Subcutaneous abdominal adipose tissue (tissue), 5 donors: ENCODE results near the gene ST6GALNAC2.

Experiments used
- H3K27ac ChIP-seq: one replicate; pipeline ENCODE4 v1.7.0; 2013; ENCODE audit warnings: low read depth, mild to moderate bottlenecking, inconsistent platforms, low read length, moderate library complexity
- H3K27me3 ChIP-seq, 5 donors: one replicate each; pipeline ENCODE4 v1.7.0; 2013; ENCODE audit warnings: low read length in 5 of 5, inconsistent platforms in 1 of 5; ENCODE audit not compliant: control insufficient read depth in 5 of 5, insufficient read depth in 4 of 5
- H3K36me3 ChIP-seq, 5 donors: one replicate each; pipeline ENCODE4 v1.7.0; 2013; ENCODE audit warnings: low read length in 5 of 5; ENCODE audit not compliant: control insufficient read depth in 5 of 5, insufficient read depth in 5 of 5
- H3K4me1 ChIP-seq, 5 donors: one replicate each; pipeline ENCODE4 v1.7.0; 2013; ENCODE audit warnings: low read length in 5 of 5, mild to moderate bottlenecking in 3 of 5, moderate library complexity in 1 of 5; ENCODE audit not compliant: control insufficient read depth in 5 of 5, insufficient read depth in 5 of 5
- H3K4me3 ChIP-seq, 5 donors: one replicate each; pipeline ENCODE4 v1.7.0; 2013; ENCODE audit warnings: low read length in 5 of 5, low read depth in 1 of 5
- H3K9ac ChIP-seq, 5 donors: one replicate each; pipeline ENCODE4 v1.7.0; 2013; ENCODE audit warnings: low read length in 5 of 5, mild to moderate bottlenecking in 4 of 5, moderate library complexity in 3 of 5
- H3K9me3 ChIP-seq, 5 donors: one replicate each; pipeline ENCODE4 v1.7.0; 2013; ENCODE audit warnings: low read length in 5 of 5; ENCODE audit not compliant: control insufficient read depth in 5 of 5
- donor health status: healthy.
- donor health status: healthy.
- donor health status: healthy.
- donor health status: healthy.
- donor health status: healthy.

ST6GALNAC2 gene

DNA sequence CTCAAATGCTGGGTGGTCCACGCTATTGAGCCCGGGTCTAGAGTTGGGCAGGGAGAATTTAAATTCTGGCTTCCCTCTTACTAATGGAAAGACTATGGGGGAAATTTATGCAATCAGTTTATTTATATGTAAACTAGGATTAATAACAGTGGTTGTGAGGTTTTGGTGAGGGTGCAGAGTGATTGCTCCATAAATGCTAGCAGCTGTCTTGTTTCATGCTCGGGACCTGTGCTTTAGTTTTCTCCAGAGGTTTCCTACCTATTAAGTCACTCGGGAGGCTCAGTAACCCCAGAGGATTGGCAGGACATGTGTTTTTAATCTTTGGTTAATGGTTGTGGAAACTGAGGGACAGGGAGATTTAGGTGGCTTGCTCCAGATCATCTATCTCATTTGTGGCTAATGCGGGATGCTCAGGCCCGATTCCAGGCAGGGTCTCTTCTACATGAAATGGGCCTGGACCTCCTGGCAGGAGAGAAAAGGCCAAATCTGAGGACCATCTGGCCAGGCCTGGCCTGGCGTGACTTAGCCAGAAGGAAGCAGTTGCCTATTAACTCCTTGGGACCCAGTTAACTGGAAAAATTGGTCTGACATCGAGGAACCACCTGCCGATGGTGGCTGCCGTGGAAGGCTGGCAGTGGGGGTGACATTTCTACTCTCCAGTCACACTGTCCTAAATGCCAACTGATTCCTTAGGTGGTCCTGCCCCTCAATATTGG lies 43.8 kb downstream of the ST6GALNAC2 start:
- no peak overlapping the region for H3K4me3 ChIP-seq
- no peak overlapping the region for H3K9ac ChIP-seq
- peaks cover 0 to 4% (median 0%) of the 10 kb centered on the region in 5 donors for H3K27me3 ChIP-seq
- H3K27ac ChIP-seq = no peak overlapping the region
- H3K36me3 ChIP-seq = no peaks in the 10 kb centered on the region
- H3K9me3 ChIP-seq = no peaks in the 10 kb centered on the region
- H3K4me1 ChIP-seq = peaks cover 9 to 69% (median 56%) of the 10 kb centered on the region in 5 donors

DNA sequence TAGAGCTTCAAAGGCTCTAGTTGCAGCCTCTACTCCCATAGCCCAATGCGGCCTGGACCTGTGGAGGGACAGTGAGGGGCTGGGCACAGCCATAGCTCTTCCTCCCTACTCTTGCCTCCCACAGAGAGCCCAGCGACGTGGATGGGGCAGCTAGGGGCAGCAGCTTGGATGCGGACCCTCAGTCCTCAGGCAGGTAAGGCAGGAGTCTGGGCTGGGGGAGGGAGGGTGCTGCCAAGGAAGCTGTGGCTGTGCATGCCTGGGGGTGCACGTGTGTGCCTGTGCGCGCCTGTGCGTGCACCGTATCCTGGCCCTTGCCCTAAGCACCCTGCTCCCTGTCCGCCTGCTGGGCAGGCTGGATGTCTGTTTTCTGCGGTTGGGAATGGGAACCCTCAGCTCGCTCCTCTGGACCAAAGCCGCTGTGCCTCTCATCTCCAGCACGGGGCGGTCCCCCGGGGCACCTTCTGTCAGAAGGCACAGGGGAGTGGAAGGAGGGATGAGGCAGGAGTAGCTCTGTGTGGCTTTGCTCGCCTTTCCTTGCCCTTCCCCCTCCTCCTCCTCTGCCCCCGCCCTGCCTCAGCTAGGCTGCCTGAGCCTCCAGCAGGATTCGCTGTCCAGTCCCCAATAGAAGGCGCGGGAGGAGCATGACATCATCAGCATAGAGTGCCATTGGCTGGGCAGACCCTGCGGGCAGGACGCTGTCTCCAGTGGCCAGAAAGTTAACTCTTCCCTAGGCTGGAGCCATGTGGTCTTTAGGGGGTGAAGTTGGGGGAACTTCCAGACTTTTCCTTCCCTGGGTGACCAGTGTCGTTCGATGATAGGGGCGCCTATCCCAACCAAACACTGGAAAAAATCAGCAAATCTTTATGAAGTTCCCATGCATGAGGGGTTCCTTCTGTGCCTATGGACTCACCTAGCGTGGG lies 45.0 kb downstream of the ST6GALNAC2 start:
- Histone ChIP-seq H3K9me3 (no peaks in the 10 kb centered on the region), H3K4me3 (peak overlapping the region; percentile 59 to 70 (median 67)), H3K36me3 (no peaks in the 10 kb centered on the region), H3K27ac (no peak overlapping the region), H3K27me3 (peaks cover 0 to 4% (median 0%) of the 10 kb centered on the region in 5 donors), H3K4me1 (peaks cover 10 to 75% (median 65%) of the 10 kb centered on the region in 5 donors), H3K9ac (peak overlapping the region in 2 of 5 donors; percentile 64 to 72)

DNA sequence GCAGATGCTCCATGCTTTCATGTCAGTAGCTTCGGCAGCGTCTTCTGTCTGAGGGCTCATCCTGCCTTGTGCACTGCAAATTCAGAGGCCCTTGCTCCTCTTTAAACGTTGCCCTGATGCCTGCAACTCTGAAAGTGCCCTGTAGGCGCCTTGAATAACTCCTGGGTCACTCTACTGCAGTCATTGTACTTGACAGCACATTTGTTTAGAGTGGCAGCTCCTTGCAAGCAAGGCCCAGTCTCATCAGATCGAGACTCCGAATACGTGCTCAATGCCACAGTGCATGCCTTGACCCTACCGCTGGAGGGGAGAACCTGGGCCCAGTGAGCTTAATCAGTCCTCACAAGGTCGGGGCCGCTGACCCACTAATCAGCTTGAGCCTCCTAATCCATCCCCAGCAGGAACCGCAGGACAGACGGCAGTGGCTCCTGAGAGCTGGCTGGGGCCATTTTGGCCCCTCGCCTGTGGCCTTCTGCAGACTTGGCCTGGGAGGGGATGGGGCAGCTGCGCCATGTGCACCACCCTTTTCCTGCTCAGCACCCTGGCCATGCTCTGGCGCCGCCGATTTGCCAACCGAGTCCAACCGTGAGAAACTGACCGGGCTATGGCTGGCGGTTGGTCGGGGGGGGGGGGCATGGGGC lies 45.9 kb downstream of the ST6GALNAC2 start, which contains the start of gene PRCD:
Gene PRCD (plus strand): TSS at position 414 of the 641 bp plus-strand sequence. CDS start 98 bp downstream, at position 512.
- H3K27ac ChIP-seq = peak within 1 kb of the TSS; percentile 41

DNA sequence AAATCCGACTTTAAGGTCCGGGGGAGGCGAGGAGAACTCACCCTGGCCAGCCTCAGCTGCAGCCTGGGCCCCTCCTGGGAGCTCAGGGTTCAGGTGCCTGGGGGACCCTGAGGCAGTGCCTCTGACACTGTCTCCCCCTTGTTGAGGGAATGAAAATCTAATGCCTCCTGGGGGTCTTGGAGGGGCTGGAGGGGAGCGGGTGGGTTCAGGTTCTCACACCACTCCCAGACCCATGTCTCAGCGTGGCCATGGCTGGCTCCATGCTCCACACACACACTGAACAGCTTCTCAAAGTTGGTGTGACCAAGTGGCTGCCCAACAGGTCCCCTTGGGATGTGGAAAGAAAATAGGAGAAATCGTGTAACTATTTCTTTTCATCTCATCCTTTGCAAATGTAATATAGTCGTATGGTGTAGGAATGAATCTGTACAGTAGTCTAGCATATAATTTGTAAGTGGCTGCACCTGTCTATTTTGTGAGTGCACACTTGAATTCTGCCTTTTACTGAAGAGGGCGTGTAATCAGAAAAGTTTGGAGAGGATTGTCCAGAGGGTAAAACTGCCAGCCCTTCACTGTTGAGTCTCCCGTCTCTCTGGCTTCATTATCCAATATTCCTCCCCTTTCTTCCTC lies 46.6 kb downstream of the ST6GALNAC2 start:
- Histone ChIP-seq H3K9ac (peak overlapping the region in 2 of 5 donors; percentile 60 to 71), H3K9me3 (no peaks in the 10 kb centered on the region), H3K4me3 (peak overlapping the region in 3 of 5 donors; percentile 59 to 67 (median 66)), H3K36me3 (no peaks in the 10 kb centered on the region), H3K27ac (peak overlapping the region; percentile 41), H3K4me1 (peaks cover 9 to 73% (median 69%) of the 10 kb centered on the region in 5 donors), H3K27me3 (peaks cover 0 to 4% (median 0%) of the 10 kb centered on the region in 5 donors)

More for the DNA sequence above, 45.9 kb downstream of the ST6GALNAC2 start, which contains the start of gene PRCD:
- H3K9ac ChIP-seq = peak within 1 kb of the TSS in 2 of 5 donors; percentile 71 to 72
- H3K27me3 ChIP-seq = peaks cover 0 to 4% (median 0%) of the 10 kb centered on the region in 5 donors
- H3K9me3 ChIP-seq = no peaks in the 10 kb centered on the region
- H3K36me3 ChIP-seq = no peaks in the 10 kb centered on the region
- H3K4me1 ChIP-seq = peaks cover 13 to 77% (median 70%) of the 10 kb centered on the region in 5 donors
- peak within 1 kb of the TSS; percentile 59 to 70 (median 67) for H3K4me3 ChIP-seq

DNA sequence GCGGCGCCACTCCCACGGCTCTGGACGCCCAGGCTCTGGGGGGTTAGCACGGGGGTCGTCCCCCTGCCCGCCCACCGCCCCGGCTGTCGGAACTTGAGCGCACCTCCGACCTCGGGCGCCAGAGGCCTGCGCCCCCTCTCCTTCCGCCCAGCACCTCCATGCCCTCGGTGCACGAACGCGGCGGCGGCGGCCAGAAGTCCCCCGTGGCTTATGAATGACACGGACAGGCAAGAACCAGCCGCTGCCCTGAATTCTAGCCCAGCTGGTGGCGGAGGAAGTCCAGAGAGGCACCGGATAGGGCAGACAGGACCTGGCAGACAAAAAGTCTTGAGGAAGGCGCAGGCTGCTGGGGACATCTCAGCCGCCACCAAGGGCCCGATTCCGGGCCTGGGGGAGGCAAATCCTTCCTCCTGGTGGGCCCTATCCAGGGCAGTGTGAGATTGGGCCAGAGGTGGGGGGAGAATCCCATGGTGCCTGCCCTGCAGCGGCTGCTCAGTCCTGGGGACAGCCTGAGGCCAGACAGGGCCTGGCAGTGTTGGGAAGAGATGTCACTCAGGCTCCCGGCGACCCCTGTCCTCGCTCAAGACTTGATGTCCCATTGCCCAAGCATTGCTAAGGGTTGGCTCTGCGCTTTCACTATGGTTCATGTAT lies 47.3 kb downstream of the ST6GALNAC2 start:
- peaks cover 9 to 66% (median 64%) of the 10 kb centered on the region in 5 donors for H3K4me1 ChIP-seq
- peak overlapping the region in 4 of 5 donors; percentile 43 to 67 (median 62) for H3K4me3 ChIP-seq
- H3K9ac ChIP-seq = peak overlapping the region in 3 of 5 donors; percentile 39 to 71 (median 60)
- H3K9me3 ChIP-seq = no peaks in the 10 kb centered on the region
- H3K27me3 ChIP-seq = peaks cover 0 to 4% (median 0%) of the 10 kb centered on the region in 5 donors
- H3K36me3 ChIP-seq = no peaks in the 10 kb centered on the region
- peak overlapping the region; percentile 41 for H3K27ac ChIP-seq

DNA sequence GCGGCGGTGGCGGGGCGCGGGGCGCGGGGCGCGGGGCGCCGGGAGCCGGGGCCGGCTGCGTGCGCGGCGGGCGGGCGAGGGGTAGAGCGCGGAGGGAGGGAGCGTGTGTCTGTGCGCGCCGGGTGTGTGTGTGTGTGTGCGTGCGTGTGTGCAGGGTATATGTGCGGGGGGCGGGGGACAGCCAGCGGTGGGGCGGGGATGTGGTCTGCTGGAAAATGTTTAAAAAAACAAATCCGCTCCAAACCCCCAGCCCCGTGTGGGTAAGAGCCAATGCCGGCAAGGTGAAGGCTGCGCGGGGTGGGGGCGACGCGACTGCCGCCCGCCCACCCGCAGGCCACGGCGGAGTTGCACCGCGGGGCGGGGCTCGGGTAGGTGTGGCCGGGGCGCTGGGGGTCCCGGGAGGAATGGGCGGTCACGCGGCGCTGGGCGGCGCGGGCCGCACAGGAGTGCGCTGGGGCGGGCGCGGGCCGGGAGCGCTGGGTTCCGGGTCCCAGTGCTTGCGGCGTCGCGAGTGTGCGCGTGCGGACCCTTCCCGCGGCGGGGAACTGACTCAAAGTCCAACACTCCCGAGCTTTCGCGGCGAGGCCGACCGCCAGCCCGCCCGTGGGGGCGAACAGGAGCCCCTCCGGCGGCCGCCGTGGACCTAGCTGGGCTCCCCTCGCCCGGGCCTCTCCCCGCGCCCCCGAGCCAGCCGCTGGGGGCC lies 47.9 kb downstream of the ST6GALNAC2 start, which contains the start of gene CYGB:
Gene CYGB (minus strand): TSS at position 132 of the 703 bp plus-strand sequence. CDS start 167 bp downstream, outside the sequence.
- peak within 1 kb of the TSS; percentile 57 for H3K27ac ChIP-seq
- peaks cover 9 to 66% (median 60%) of the 10 kb centered on the region in 5 donors for H3K4me1 ChIP-seq
- peaks cover 0 to 3% (median 0%) of the 10 kb centered on the region in 5 donors for H3K36me3 ChIP-seq
- peak within 1 kb of the TSS; percentile 52 to 67 (median 59) for H3K4me3 ChIP-seq
- H3K9ac ChIP-seq = peak within 1 kb of the TSS in 4 of 5 donors; percentile 51 to 78 (median 58)
- no peaks in the 10 kb centered on the region for H3K9me3 ChIP-seq
- peaks cover 0 to 4% (median 0%) of the 10 kb centered on the region in 5 donors for H3K27me3 ChIP-seq

DNA sequence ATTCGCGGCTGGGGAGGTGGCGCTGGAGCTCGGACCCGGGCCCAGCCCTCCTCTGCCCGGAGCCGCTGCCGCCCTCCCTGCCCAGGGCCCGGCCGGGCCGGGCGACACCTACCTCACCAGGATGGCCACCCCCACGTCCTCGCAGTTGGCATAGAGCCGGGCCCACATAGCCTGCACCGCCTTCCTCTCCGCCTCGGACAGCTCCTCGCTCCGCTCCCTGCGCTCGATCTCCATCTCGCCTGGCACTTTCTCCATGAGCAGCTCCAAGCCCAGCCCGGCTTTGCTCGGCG lies 48.4 kb downstream of the ST6GALNAC2 start:
- Histone ChIP-seq H3K27me3 (peaks cover 0 to 4% (median 0%) of the 10 kb centered on the region in 5 donors), H3K27ac (peak overlapping the region; percentile 57), H3K36me3 (peaks cover 0 to 3% (median 0%) of the 10 kb centered on the region in 5 donors), H3K9me3 (no peaks in the 10 kb centered on the region), H3K4me1 (peaks cover 9 to 68% (median 61%) of the 10 kb centered on the region in 5 donors), H3K9ac (peak overlapping the region in 2 of 5 donors; percentile 17 to 78), H3K4me3 (peak overlapping the region in 4 of 5 donors; percentile 52 to 67 (median 62))

DNA sequence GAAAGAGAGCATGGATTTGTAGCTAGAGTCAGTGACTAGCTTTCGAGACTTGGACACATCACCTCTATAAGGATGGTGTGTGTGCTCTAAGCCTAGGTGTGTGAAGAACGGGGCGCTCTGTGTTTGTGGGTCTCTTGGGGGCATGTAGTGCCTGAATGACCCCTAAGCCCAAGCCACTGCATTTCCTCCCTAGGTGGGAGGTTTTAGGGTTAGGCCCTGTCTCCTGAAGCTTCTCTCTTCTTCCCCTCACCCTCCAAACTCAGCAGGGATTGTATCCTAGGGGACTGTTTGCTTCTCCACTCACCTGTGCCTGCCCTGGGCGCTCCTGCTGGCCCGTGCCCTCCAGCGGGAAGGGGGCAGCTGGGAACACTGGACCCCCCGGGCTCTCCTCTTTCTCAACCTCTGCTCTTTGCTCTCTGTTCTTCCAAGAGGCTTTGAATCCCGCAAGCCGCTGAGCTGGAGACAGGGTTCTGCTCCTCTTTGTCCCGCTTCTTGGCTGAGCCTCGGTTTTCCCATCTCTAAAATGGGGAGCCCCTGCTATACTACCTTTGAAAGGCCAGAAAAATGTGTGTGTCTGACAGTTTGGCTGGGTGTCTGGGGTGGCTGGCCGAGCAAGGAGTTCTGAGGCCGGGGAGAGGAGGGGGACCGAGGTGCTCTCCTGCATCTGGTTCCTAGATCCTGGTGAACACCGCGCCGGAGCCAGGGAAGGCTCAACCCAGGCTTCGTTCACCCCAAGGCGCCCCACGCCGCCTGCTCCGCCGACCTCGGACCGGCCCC lies 49.0 kb downstream of the ST6GALNAC2 start:
- H3K27me3 ChIP-seq = peaks cover 0 to 4% (median 0%) of the 10 kb centered on the region in 5 donors
- H3K4me1 ChIP-seq = peaks cover 9 to 73% (median 66%) of the 10 kb centered on the region in 5 donors
- peak overlapping the region in 4 of 5 donors; percentile 17 to 78 (median 54) for H3K9ac ChIP-seq
- H3K4me3 ChIP-seq = peak overlapping the region; percentile 52 to 67 (median 59)
- peak overlapping the region; percentile 57 for H3K27ac ChIP-seq
- no peaks in the 10 kb centered on the region for H3K9me3 ChIP-seq
- H3K36me3 ChIP-seq = peaks cover 0 to 3% (median 0%) of the 10 kb centered on the region in 5 donors
